IMR-90 (cell line): ENCODE results near the gene RERE. TPM values are rescaled to one million over a fixed set of nuclear protein-coding genes. Genes with fewer than 3 reads are reported as not detected.
A peak's percentile ranks its signal among the peaks of the same experiment; 100 is the strongest.

Source experiments
- ATAC-seq: fragments of 200-7000 bp; cut with Tn5 transposase; 2 replicates; pipeline ENCODE4 v1.9.1; 2020; ENCODE audit warnings: low read depth, mild to moderate bottlenecking, moderate library complexity
- BruUV-seq: library from RNA; stranded (reverse); fragments of 400-500 nt; replicated peaks from 2 replicates; lab custom pipeline; 2021; lab: Mats Ljungman, UMichigan
- CTCF ChIA-PET: fragments of 300-600 bp; formaldehyde crosslinking; extraction: SDS; loops from one replicate; lab custom pipeline; 2021; ENCODE audit warnings: antibody characterized with exemption; lab: Yijun Ruan, JAX
- POLR2A ChIA-PET: fragments of 300-600 bp; sonication (Branson Sonifier 250); formaldehyde crosslinking; loops from one replicate; lab custom pipeline; 2022; ENCODE audit warnings: antibody characterized with exemption; ENCODE audit not compliant: unreplicated experiment; lab: Charles Lee
- DNase-seq: peaks from one replicate; pipeline ENCODE4 v3.0.0; 2013
- H2AFZ ChIP-seq: replicated peaks from 2 replicates; pipeline ENCODE3; 2013; ENCODE audit warnings: low read length, mild to moderate bottlenecking; ENCODE audit not compliant: poor library complexity
- H2AK5ac ChIP-seq: 2 replicates; pipeline ENCODE4 v1.6.1; 2013; ENCODE audit warnings: low read depth, low read length, inconsistent platforms
- H2AK9ac ChIP-seq: replicated peaks from 2 replicates; pipeline ENCODE3; 2013; ENCODE audit warnings: mild to moderate bottlenecking, low read depth, low read length, moderate library complexity; ENCODE audit not compliant: poor library complexity
- H2BK120ac ChIP-seq: 2 replicates; pipeline ENCODE4 v1.6.1; 2013; ENCODE audit warnings: low read depth, low read length, inconsistent platforms
- H2BK15ac ChIP-seq: 3 replicates; pipeline ENCODE4 v1.6.1; 2013; ENCODE audit warnings: low read depth, low read length, inconsistent platforms
- H2BK20ac ChIP-seq: 2 replicates; pipeline ENCODE4 v1.6.1; 2013; ENCODE audit warnings: low read depth, mild to moderate bottlenecking, inconsistent platforms, low read length, moderate library complexity
- H2BK5ac ChIP-seq: 2 replicates; pipeline ENCODE4 v1.6.1; 2013; ENCODE audit warnings: mild to moderate bottlenecking, low read depth, low read length, inconsistent platforms; ENCODE audit not compliant: poor library complexity, severe bottlenecking
- H3K14ac ChIP-seq: replicated peaks from 2 replicates; pipeline ENCODE4 v1.6.1; 2013; ENCODE audit warnings: low read depth, low read length, inconsistent platforms
- H3K18ac ChIP-seq: 2 replicates; pipeline ENCODE4 v1.6.1; 2013; ENCODE audit warnings: low read depth, low read length, control low read depth
- H3K23ac ChIP-seq: 2 replicates; pipeline ENCODE4 v1.6.1; 2013; ENCODE audit warnings: low read depth, low read length, inconsistent platforms
- H3K27ac ChIP-seq: 2 replicates; pipeline ENCODE4 v1.5.1; 2013; ENCODE audit warnings: mild to moderate bottlenecking, control low read depth, low read length; ENCODE audit not compliant: insufficient read depth
- H3K27me3 ChIP-seq: 2 replicates; pipeline ENCODE4 v1.6.1; 2013; ENCODE audit warnings: low read length; ENCODE audit not compliant: control insufficient read depth, insufficient read depth
- H3K36me3 ChIP-seq: 2 replicates; pipeline ENCODE4 v1.6.1; 2013; ENCODE audit warnings: low read length, mixed read lengths; ENCODE audit not compliant: control insufficient read depth, insufficient read depth
- H3K4ac ChIP-seq: 2 replicates; pipeline ENCODE4 v1.6.1; 2013; ENCODE audit warnings: low read depth, low read length, inconsistent platforms
- H3K4me1 ChIP-seq: 2 replicates; pipeline ENCODE4 v1.6.1; 2013; ENCODE audit warnings: low read length, mixed read lengths; ENCODE audit not compliant: control insufficient read depth, insufficient read depth
- H3K4me2 ChIP-seq: 2 replicates; pipeline ENCODE4 v1.6.1; 2013; ENCODE audit warnings: low read depth, mild to moderate bottlenecking, control low read depth, low read length, moderate library complexity
- H3K4me3 ChIP-seq: 2 replicates; pipeline ENCODE4 v1.5.1; 2013; ENCODE audit warnings: low read depth, mild to moderate bottlenecking, control low read depth, low read length, moderate library complexity; ENCODE audit not compliant: insufficient read depth
- H3K56ac ChIP-seq: 2 replicates; pipeline ENCODE4 v1.6.1; 2013; ENCODE audit warnings: low read length, inconsistent platforms; ENCODE audit not compliant: insufficient read depth; ENCODE audit errors: extremely low read depth
- H3K79me1 ChIP-seq, 2 experiments: 2 replicates each; pipeline ENCODE4 v1.6.1; 2013; ENCODE audit warnings: low read length in 2 of 2, inconsistent platforms in 1 of 2, low read depth in 1 of 2
- H3K9ac ChIP-seq: 2 replicates; pipeline ENCODE4 v1.6.1; 2013; ENCODE audit warnings: low read depth, low read length, control low read depth
- H3K9me1 ChIP-seq: 2 replicates; pipeline ENCODE4 v1.6.1; 2013; ENCODE audit warnings: low read length, inconsistent platforms; ENCODE audit not compliant: insufficient read depth
- H3K9me3 ChIP-seq: 2 replicates; pipeline ENCODE4 v1.6.1; 2013; ENCODE audit warnings: low read length; ENCODE audit not compliant: control insufficient read depth, insufficient read depth
- H4K20me1 ChIP-seq: 2 replicates; pipeline ENCODE4 v1.6.1; 2013; ENCODE audit warnings: low read length, inconsistent platforms; ENCODE audit not compliant: insufficient read depth
- H4K5ac ChIP-seq: 2 replicates; pipeline ENCODE4 v1.6.1; 2013; ENCODE audit warnings: mild to moderate bottlenecking, low read depth, low read length, control low read depth
- H4K8ac ChIP-seq, 2 experiments: 2 replicates each; pipeline ENCODE4 v1.6.1; 2013; ENCODE audit warnings: low read depth in 2 of 2, low read length in 2 of 2, control low read depth in 1 of 2, inconsistent platforms in 1 of 2
- H4K91ac ChIP-seq: 2 replicates; pipeline ENCODE4 v1.6.1; 2013; ENCODE audit warnings: low read depth, low read length, inconsistent platforms; ENCODE audit not compliant: insufficient read depth
- BHLHE40 ChIP-seq: fragments of 150-350 bp; IDR thresholded peaks from 2 replicates; pipeline ENCODE4 v1.6.1; 2016; ENCODE audit warnings: mild to moderate bottlenecking, low read depth, low read length
- CEBPB ChIP-seq: IDR thresholded peaks from 2 replicates; pipeline ENCODE4 v1.6.1; 2012; ENCODE audit warnings: low read depth, low read length, improper control_type of control experiment
- CHD1 ChIP-seq: IDR thresholded peaks from 2 replicates; pipeline ENCODE4 v1.6.1; 2012; ENCODE audit warnings: low read depth, low read length, improper control_type of control experiment
- FOS ChIP-seq: fragments of 150-350 bp; IDR thresholded peaks from 2 replicates; pipeline ENCODE4 v1.6.1; 2016; ENCODE audit warnings: low read depth, low read length
- MAFK ChIP-seq: IDR thresholded peaks from 2 replicates; pipeline ENCODE4 v1.6.1; 2012; ENCODE audit warnings: low read depth, low read length, improper control_type of control experiment
- MAZ ChIP-seq: IDR thresholded peaks from 2 replicates; pipeline ENCODE4 v1.6.1; 2012; ENCODE audit warnings: low read depth, mild to moderate bottlenecking, low read length, improper control_type of control experiment, moderate library complexity, borderline replicate concordance
- MXI1 ChIP-seq: IDR thresholded peaks from 2 replicates; pipeline ENCODE4 v1.6.1; 2012; ENCODE audit warnings: low read depth, mild to moderate bottlenecking, low read length, moderate library complexity, borderline replicate concordance
- NFE2L2 ChIP-seq: fragments of 150-350 bp; IDR thresholded peaks from 2 replicates; pipeline ENCODE4 v1.6.1; 2016; ENCODE audit warnings: low read depth, mild to moderate bottlenecking, low read length
- POLR2A ChIP-seq: IDR thresholded peaks from 2 replicates; pipeline ENCODE4 v1.6.1; 2012; ENCODE audit warnings: mild to moderate bottlenecking, low read depth, low read length
- RAD21 ChIP-seq: IDR thresholded peaks from 2 replicates; pipeline ENCODE4 v1.6.1; 2012; ENCODE audit warnings: low read length, improper control_type of control experiment
- RCOR1 ChIP-seq: IDR thresholded peaks from 2 replicates; pipeline ENCODE4 v1.6.1; 2012; ENCODE audit warnings: mild to moderate bottlenecking, low read length, improper control_type of control experiment; ENCODE audit not compliant: insufficient replicate concordance
- RFX5 ChIP-seq: IDR thresholded peaks from 2 replicates; pipeline ENCODE4 v1.8.0; 2012; ENCODE audit warnings: low read depth, mild to moderate bottlenecking, low read length, moderate library complexity
- SMC3 ChIP-seq: fragments of 150-350 bp; IDR thresholded peaks from 2 replicates; pipeline ENCODE4 v1.6.1; 2016; ENCODE audit warnings: low read depth, mild to moderate bottlenecking, antibody characterized with exemption, low read length, moderate library complexity
- WGBS, 2 experiments: methylation state at CpG; one replicate each; pipeline versions ENCODE4 v1.1.5 to v1.1.7; 2013; ENCODE audit warnings: missing lambda C conversion rate in 2 of 2; ENCODE audit not compliant: insufficient read length in 1 of 2; ENCODE audit errors: extremely low coverage in 2 of 2; 5-methylcytosine and 5-hydroxymethylcytosine counted together
- dilution Hi-C: fragments of 300-500 bp; cut with HindIII; formaldehyde crosslinking; loops from one replicate; pipeline ENCODE4 v1.14.3; 2018; ENCODE audit warnings: low sequenced_read_pairs; ENCODE audit not compliant: unreplicated experiment
- in situ Hi-C: fragments of 300-500 bp; cut with MboI; formaldehyde crosslinking; loops from 3 replicates; pipeline ENCODE4 v1.14.3; 2019; ENCODE audit warnings: low sequenced_read_pairs, inconsistent platforms, mixed read lengths
- intact Hi-C: fragments of 100-400 bp; cut with micrococcal nuclease; formaldehyde crosslinking; loops from 2 replicates; pipeline ENCODE4 v1.10.0; 2022
- polyA plus RNA-seq, 3 experiments: library from polyadenylated mRNA; depleted of rRNA; stranded (reverse); fragments of >200 nt; gene quantifications; 2 replicates each; pipeline ENCODE4 v1.2.3, GENCODE V29; 2012; ENCODE audit warnings: low replicate concordance in 1 of 3
- total RNA-seq: library from RNA; depleted of rRNA; stranded (reverse); fragments of >200 nt; gene quantifications from 2 replicates; pipeline ENCODE4 v1.2.3, GENCODE V29; 2012
- TF ChIP-seq, protein P1 (sequence below): fragments of 150-350 bp; IDR thresholded peaks from 2 replicates; pipeline ENCODE4 v1.6.1; 2016; ENCODE audit warnings: low read depth, mild to moderate bottlenecking, low read length, moderate library complexity, borderline replicate concordance
- TF ChIP-seq, protein P2 (sequence below): conservative IDR thresholded peaks from 2 replicates; pipeline ENCODE4 v1.5.1; 2012; ENCODE audit warnings: mild to moderate bottlenecking, low read depth, low read length, improper control_type of control experiment
- TF ChIP-seq, protein P3 (sequence below): fragments of 150-350 bp; IDR thresholded peaks from 2 replicates; pipeline ENCODE4 v1.6.1; 2017; ENCODE audit warnings: mild to moderate bottlenecking, antibody characterized with exemption, low read length, low read depth

The RERE gene
- total and polyA plus RNA-seq, 2 of the 4 experiments (the other 2 are of a cell fraction) = 11.5 to 25.1 TPM

DNA sequence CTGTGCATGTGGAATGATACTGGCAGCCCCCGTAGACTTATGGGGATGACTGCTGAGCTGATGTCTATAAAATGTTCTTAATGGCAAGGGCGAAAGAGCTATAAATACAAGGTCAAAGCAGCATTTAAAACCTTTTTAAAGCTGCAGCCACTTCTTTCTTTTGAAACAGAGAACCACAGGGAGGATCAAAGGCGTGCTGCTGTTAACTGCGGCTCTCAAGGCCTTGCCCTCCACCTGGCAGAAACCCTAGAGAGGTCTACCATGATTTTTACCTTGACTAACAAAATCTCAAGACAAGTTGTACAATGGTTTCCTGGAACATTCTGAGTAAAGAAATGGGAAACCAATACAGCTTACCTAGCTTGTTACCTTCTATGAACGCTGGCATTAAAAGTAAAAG lies 409.8 kb downstream of the RERE start:
- H4K8ac ChIP-seq = peak overlapping the region; percentile 37 to 97; a peak in 3 of 4 replicates
- peak overlapping the region; percentile 69 for H4K91ac ChIP-seq
- peak overlapping the region; percentile 59 for H3K56ac ChIP-seq
- ATAC-seq (no peak), DNase-seq (no peak)
- H3K36me3 ChIP-seq = peaks cover 32% of the 10 kb centered on the region
- intact Hi-C loops (no loop called here), in situ Hi-C loops (no loop called here), dilution Hi-C loops (no loop called here)
- peaks cover 46 to 84% of the 10 kb centered on the region in 2 experiments for H3K79me1 ChIP-seq
- H2AFZ ChIP-seq = no peak overlapping the region
- peak overlapping the region; percentile 73 for H2BK20ac ChIP-seq
- TF ChIP-seq FOS (no peak), MAZ (no peak), SMC3 (no peak), MXI1 (no peak), RCOR1 (no peak), RFX5 (no peak), BHLHE40 (no peak), RAD21 (no peak), MAFK (no peak), NFE2L2 (no peak), CHD1 (no peak), CEBPB (no peak), POLR2A (no peak)
- TF ChIP-seq, protein P1, sequence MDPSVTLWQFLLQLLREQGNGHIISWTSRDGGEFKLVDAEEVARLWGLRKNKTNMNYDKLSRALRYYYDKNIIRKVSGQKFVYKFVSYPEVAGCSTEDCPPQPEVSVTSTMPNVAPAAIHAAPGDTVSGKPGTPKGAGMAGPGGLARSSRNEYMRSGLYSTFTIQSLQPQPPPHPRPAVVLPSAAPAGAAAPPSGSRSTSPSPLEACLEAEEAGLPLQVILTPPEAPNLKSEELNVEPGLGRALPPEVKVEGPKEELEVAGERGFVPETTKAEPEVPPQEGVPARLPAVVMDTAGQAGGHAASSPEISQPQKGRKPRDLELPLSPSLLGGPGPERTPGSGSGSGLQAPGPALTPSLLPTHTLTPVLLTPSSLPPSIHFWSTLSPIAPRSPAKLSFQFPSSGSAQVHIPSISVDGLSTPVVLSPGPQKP = no peak
- TF ChIP-seq, protein P2, sequence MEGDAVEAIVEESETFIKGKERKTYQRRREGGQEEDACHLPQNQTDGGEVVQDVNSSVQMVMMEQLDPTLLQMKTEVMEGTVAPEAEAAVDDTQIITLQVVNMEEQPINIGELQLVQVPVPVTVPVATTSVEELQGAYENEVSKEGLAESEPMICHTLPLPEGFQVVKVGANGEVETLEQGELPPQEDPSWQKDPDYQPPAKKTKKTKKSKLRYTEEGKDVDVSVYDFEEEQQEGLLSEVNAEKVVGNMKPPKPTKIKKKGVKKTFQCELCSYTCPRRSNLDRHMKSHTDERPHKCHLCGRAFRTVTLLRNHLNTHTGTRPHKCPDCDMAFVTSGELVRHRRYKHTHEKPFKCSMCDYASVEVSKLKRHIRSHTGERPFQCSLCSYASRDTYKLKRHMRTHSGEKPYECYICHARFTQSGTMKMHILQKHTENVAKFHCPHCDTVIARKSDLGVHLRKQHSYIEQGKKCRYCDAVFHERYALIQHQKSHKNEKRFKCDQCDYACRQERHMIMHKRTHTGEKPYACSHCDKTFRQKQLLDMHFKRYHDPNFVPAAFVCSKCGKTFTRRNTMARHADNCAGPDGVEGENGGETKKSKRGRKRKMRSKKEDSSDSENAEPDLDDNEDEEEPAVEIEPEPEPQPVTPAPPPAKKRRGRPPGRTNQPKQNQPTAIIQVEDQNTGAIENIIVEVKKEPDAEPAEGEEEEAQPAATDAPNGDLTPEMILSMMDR = no peak
- TF ChIP-seq, protein P3, sequence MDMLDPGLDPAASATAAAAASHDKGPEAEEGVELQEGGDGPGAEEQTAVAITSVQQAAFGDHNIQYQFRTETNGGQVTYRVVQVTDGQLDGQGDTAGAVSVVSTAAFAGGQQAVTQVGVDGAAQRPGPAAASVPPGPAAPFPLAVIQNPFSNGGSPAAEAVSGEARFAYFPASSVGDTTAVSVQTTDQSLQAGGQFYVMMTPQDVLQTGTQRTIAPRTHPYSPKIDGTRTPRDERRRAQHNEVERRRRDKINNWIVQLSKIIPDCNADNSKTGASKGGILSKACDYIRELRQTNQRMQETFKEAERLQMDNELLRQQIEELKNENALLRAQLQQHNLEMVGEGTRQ = no peak
- H2AK5ac ChIP-seq = peak overlapping the region; percentile 86
- POLR2A ChIA-PET = no interaction called here
- peak overlapping the region; percentile 59 for H3K14ac ChIP-seq
- H3K27me3 ChIP-seq = no peaks in the 10 kb centered on the region
- H2BK15ac ChIP-seq = peak overlapping the region; percentile 61; the same call in 2 of the 3 replicates
- no TSS peak for BruUV-seq
- peak overlapping the region; percentile 92 for H4K5ac ChIP-seq
- peak overlapping the region; percentile 96 for H3K27ac ChIP-seq
- CTCF ChIA-PET = interaction anchor here (2.3 kb wide), 1 partner anchor 14 kb away, joined by 7 read pairs; no protein-coding TSS in a partner anchor
- H3K4me3 ChIP-seq = no peak overlapping the region
- peak overlapping the region; percentile 91 for H2BK5ac ChIP-seq
- no peak overlapping the region for H2AK9ac ChIP-seq
- peak overlapping the region; percentile 43 for H3K9ac ChIP-seq
- peak overlapping the region; percentile 86 for H2BK120ac ChIP-seq
- WGBS, 2 experiments = 100% methylated on average over 1 of the region's 5 CpGs; no CpG with 5 or more reads in 1 of the 2 experiments
- peak overlapping the region; percentile 94 for H3K18ac ChIP-seq
- H3K9me3 ChIP-seq = no peaks in the 10 kb centered on the region
- peaks cover 49% of the 10 kb centered on the region for H3K4me1 ChIP-seq
- peak overlapping the region; percentile 86 for H3K4me2 ChIP-seq
- H3K23ac ChIP-seq = peak overlapping the region; percentile 91
- peaks cover 37% of the 10 kb centered on the region for H3K9me1 ChIP-seq
- peaks cover 45% of the 10 kb centered on the region for H4K20me1 ChIP-seq
- peak overlapping the region; percentile 92 for H3K4ac ChIP-seq
